HG03442 (cell line): ENCODE data around the gene MSRB1.
"Not testable (repeated sequence)": the region's sequence is repeated elsewhere in the genome, so short reads cannot be mapped to it uniquely, and the experiment has no call there.

ENCODE experiments used
- ATAC-seq: cut with Tn5 transposase; IDR thresholded peaks from one replicate; pipeline ENCODE4 v1.9.1; 2021; ENCODE audit warnings: mild to moderate bottlenecking, moderate library complexity; ENCODE audit not compliant: unreplicated experiment

MSRB1 gene

GRCh38 chr16:1941162-1942046 is 1.6 kb downstream of the MSRB1 start:
- ATAC-seq = no peak

GRCh38 chr16:1940273-1941161 is 2.5 kb downstream of the MSRB1 start:
- ATAC-seq = no peak

- not testable (repeated sequence) for ATAC-seq
Observed at GRCh38 chr16:1939833-1940232, 3.2 kb downstream of the MSRB1 start.

- no peak for ATAC-seq
Observed at GRCh38 chr16:1938910-1939309, 4.1 kb downstream of the MSRB1 start.

- no peak for ATAC-seq
Observed at GRCh38 chr16:1938316-1938715, 4.7 kb downstream of the MSRB1 start.

GRCh38 chr16:1936945-1937479 is 6.0 kb downstream of the MSRB1 start:
- ATAC-seq = no peak

GRCh38 chr16:1933097-1933661 is 9.8 kb downstream of the MSRB1 start:
- no peak for ATAC-seq

- no peak for ATAC-seq
Observed at GRCh38 chr16:1932050-1933028, 10.7 kb downstream of the MSRB1 start.

- ATAC-seq = no peak
Observed at GRCh38 chr16:1930338-1930720, 12.7 kb downstream of the MSRB1 start.

GRCh38 chr16:1929578-1930337 is 13.2 kb downstream of the MSRB1 start:
- peak; percentile 83 for ATAC-seq

GRCh38 chr16:1929105-1929504 is 13.9 kb downstream of the MSRB1 start:
- ATAC-seq = no peak

GRCh38 chr16:1926271-1926670 is 16.7 kb downstream of the MSRB1 start:
- ATAC-seq = no peak

- ATAC-seq = no peak
Observed at GRCh38 chr16:1924095-1924494, 18.9 kb downstream of the MSRB1 start.

GRCh38 chr16:1923299-1924034 is 19.5 kb downstream of the MSRB1 start:
- no peak for ATAC-seq

- no peak for ATAC-seq
Observed at GRCh38 chr16:1922357-1922756, 20.6 kb downstream of the MSRB1 start.

GRCh38 chr16:1920727-1921171 is 22.2 kb downstream of the MSRB1 start:
- no peak for ATAC-seq

- not testable (repeated sequence) for ATAC-seq
Observed at GRCh38 chr16:1920122-1920521, 22.9 kb downstream of the MSRB1 start.

GRCh38 chr16:1919327-1919998 is 23.5 kb downstream of the MSRB1 start:
- no peak for ATAC-seq
